NCI-H460 (cell line): ENCODE measurements around the gene ARHGAP19. TPM values are rescaled to one million over a fixed set of nuclear protein-coding genes. Genes with fewer than 3 reads are reported as not detected.

Experiments used
- DNase-seq: peaks from one replicate; pipeline ENCODE4 v3.0.0-alpha.2; 2016; ENCODE audit warnings: low read depth; ENCODE audit errors: extremely low read depth
- polyA plus RNA-seq: library from polyadenylated mRNA; depleted of rRNA; stranded (reverse); fragments of >200 nt; gene quantifications from 2 replicates; pipeline ENCODE4 v1.2.3, GENCODE V29; 2014; cell fraction: nucleus; rRNA removed
- total RNA-seq: library from RNA; depleted of rRNA; stranded (reverse); fragments of >200 nt; shearing (Covaris generic); gene quantifications from 2 replicates; pipeline ENCODE4 v1.2.3, GENCODE V29; 2014; rRNA removed

ARHGAP19 gene, protein sequence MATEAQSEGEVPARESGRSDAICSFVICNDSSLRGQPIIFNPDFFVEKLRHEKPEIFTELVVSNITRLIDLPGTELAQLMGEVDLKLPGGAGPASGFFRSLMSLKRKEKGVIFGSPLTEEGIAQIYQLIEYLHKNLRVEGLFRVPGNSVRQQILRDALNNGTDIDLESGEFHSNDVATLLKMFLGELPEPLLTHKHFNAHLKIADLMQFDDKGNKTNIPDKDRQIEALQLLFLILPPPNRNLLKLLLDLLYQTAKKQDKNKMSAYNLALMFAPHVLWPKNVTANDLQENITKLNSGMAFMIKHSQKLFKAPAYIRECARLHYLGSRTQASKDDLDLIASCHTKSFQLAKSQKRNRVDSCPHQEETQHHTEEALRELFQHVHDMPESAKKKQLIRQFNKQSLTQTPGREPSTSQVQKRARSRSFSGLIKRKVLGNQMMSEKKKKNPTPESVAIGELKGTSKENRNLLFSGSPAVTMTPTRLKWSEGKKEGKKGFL
- total RNA-seq, result 20.6 and 20.7 TPM in 2 replicates
- polyA plus RNA-seq, result 15.0 and 37.5 TPM in 2 replicates

DNA sequence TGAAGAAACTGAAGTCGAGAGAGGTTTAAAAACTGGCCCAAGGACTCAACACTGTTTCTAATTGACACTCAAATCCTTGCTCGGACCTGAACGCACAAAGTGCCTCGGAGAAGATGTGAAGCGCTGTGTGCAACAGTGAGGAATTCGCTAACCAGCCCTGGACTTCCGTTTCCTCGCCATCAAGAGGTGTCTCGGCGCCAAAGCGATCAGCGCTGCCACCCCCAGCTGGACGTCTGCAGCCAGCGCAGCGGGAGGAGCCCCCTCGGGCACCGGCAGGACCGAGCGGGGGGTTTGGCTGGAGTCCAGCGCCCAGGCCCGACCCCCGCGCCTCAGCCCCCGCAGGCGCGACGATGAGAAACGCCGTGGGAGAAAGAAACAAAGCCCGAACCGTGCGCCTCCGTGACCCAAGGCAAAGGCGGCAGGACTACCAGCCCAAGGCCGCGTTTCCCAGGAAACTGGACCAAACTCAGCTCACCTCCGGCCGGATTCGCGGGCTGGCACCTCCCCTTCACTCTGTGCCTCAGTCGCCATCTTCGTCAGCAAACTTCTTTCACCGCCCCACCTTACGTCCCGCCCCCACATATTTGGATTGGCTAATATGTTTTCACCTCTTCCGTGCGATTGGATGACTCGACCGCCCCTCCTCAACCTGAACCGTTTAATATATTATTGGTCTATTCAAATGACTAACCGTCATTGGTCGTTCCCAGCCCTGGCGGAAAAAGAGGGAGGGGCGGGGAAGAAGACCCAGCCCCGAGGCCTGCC, at the start of gene ARHGAP19:
ARHGAP19 (minus strand) TSS at position 541 of the 765 bp plus-strand sequence; CDS start at position 531, 10 bp downstream.
- peak; percentile 99 for DNase-seq

DNA sequence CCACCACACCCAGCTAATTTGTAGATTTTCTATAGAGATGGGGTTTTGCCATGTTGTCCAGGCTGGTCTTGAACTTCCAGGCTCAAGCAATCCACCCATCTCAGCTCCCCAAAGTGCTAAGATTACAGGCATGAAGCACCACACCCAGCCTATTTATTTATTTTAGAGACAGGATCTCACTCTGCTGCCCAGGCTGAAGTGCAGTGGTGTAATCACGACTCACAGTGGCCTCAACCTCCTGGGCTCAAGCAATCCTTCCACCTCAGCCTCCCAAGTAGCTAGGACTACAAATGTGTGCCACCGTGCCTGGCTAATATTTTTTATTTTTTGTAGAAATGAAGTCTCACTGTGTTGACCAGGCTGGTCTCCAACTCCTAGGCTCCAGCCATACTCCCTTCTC, 49.0 kb upstream of the ARHGAP19 start:
- no peak for DNase-seq

DNA sequence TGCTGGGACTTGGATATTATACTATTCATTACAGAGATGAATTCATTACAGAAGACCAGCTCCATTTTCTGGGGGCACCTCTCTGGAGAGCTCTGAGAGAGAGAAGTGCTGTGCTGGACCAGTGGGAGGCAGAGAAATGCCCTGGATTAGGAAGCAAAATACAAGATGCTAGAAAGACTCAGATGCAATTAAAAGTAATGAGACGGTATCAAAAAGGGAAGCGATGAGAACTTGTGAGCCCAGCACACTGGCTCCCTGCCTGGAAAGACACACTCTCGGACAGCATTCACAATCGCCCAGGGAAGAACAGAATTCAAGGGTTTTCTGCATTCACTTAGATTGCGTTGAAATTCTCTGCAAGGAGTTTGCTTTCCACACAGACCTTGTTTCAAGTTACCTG, 45.6 kb upstream of the ARHGAP19 start:
- no peak for DNase-seq

GRCh38 chr10:97336942-97337831, 44.8 kb upstream of the ARHGAP19 start:
- no peak for DNase-seq

- no peak for DNase-seq
Measured at GRCh38 chr10:97336446-97336845, 44.0 kb upstream of the ARHGAP19 start.

DNA sequence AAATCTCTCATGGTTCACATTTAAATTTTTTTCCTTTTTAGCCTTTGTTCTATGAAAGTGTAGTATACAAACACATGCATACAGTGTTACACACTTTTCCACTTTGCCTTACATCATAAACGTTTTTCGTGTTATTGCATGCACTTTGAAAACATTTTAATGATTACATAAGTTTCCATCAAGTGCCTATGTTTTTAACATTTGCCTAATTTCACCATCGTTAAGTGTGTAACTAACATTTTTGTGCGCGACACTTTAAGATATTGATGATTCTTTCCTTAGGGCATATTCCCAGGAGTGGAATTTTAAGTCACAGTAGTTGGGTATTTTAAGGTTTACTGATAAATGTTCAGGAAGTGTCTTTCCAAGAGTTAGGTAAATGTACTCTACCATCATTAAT, 43.6 kb upstream of the ARHGAP19 start:
- no peak for DNase-seq

DNA sequence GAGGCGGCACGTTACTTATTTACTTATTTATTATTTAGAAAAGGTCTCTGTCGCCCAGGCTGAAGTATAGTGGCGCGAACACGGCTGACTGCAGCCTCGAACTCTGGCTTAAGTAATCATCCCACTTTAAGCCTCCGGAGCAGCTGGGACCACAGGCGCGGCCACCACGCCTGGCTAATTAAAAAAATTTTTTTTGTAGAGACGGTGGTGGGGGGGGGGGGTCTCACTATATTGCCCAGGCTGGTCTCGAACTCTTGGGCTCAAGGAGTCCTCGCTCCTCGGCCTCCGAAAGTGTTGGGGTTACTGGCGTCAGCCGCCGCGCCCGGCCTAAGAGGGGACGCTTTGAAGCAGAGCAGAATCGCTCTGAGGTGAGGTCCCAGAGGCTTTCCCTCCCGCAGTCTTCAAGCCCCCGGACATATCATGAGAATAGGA, 42.8 kb upstream of the ARHGAP19 start:
- no peak for DNase-seq

DNA sequence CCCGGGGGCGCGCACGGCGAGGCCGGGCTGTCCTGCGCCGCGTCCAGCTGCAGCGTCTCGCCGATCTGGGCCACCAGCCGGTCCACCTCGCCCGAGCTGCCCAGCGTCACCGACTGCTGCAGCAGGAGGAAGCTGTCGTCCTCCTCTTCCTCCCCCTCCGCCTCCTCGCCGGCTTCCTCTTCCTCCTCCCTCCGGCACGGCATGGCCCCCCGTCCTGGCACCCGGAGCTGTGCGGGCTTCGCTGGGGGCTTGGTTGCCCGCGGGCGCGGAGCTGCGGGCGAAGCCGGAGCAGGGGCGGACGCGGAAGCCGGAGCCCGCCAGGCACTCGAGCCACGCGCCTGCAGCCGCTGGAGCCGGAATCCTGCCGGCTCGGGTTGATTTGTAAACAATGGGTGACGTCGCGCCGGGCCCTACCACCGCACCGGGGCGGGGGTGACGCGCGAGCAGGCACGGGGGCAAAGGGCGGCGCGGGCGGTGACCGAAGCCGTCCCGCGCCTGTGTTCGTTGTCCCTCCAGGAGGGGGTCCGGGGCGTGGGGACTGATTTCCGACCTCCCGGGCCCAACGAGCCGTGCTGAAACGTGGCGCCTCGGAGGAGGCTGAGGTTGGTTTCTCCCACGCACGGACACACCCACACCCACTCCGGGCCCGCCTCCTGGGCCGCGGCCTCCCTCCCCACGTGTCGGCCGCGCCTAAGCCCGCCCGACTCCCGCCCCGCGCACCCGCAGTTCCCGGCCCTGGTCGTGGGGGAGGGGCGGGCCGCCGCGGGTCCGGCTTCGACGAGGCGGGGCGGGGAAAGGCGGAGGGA, 42.1 kb upstream of the ARHGAP19 start, which contains the start of gene FRAT2:
FRAT2 (minus strand) TSS at position 360 of the 806 bp plus-strand sequence; CDS start at position 203, 157 bp downstream.
- peak; percentile 82 for DNase-seq

- DNase-seq, result no peak
Measured at GRCh38 chr10:97333601-97334369, 41.3 kb upstream of the ARHGAP19 start.

DNA sequence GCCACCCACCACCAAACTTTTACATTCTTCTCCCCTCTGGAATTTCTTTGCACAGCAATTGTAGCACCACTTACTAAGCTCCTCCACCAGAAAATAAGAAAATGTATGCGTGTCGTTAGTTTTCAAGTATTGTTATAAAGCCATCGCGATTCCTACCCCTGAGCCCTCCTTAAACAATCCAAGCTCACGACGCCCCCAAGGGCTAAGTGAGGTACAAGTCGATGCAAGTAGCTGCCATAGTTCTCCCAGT, 40.8 kb upstream of the ARHGAP19 start:
- no peak for DNase-seq

- DNase-seq, result peak; percentile 70
Measured at GRCh38 chr10:97332591-97333350, 40.3 kb upstream of the ARHGAP19 start.

DNA sequence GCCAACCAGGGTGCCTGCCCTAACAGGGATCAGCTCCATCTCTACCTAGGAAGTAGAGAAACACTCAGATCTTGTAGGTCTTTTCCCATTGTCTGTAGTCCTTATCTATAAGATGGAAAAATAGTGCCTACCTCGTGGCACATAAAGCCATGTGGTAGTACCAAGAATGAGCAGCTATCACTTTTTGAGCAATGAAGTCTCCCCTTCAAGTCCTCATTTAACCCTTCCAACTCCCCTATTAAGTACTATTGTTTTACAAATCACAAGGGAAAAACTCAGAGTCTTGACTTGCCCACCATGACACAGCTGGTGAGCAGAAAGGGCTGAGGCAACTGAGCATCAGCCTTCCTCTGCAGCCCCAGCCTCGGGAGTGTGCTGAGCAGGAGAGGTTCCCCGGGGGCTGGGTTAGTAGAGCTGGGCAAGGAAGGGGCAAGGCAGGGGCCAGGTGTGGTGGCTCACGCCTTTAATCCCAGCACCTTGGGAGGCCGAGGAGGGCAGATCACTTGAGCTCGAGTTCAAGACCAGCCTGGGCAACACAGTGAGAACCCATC, 38.8 kb upstream of the ARHGAP19 start:
- DNase-seq, result no peak

DNA sequence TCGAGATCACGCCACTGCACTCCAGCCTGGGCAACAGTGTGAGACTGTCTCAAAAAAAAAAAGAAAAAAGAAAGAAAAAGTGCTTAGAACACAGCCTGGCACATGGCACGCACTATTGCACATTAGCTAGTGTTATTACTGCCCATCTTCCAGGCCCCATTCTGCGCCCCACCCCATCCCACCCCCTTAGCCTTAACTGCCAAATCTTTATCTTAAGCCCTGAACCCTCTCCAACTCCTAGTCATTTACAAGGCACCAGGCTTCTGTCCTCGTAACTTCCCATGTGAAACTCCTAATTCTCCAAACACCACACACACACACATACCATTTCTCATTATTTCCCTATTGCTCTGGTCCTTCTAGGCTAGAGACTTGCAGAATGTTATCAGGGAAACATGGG, 37.3 kb upstream of the ARHGAP19 start:
- DNase-seq, result no peak

- DNase-seq, result no peak
Measured at GRCh38 chr10:97328646-97329453, 36.4 kb upstream of the ARHGAP19 start.

DNA sequence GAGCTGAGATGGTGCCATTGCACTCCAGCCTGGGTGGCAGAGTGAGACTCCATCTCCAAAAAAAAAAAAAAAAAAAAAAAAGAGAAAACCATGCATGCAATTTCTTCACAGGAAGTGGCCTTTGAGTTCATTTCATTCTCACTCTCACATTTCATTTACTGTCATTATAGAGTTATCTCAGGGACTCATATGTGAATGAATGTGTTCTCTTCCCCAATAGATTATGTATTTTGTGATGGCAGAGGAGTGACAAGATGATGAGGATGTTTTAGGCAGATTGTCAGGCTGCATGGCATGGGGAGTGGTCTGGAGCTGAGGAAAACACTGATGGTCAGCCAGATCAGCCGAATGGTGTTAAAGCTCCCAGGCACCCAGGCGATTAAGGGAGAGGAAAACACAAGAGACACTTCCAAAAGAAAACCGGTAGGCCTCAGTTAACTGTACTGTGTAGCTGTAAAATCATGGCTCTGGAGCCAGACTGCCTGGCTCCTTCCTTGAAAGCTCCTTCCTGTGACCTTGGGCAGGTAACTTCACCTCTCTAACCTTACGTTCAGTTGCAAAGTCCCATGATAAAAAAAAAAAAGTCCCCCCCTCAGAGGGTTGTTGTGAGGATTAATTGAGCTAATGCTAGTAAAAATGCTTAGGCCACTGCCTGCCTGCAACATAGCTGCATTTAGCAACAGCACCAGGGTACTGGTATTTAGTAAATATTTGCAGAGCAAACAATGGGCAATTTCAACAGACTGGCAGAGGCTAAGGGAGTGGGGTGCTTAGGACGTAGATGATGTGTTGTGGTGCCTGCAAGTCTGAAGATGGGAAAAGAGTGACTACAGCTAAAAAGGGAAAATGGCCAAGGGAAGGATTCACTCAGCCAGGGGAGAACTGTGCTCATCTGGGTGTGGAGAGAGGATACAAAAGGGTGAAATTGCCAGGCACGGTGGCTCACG, 35.2 kb upstream of the ARHGAP19 start:
- DNase-seq, result peak; percentile 46

DNA sequence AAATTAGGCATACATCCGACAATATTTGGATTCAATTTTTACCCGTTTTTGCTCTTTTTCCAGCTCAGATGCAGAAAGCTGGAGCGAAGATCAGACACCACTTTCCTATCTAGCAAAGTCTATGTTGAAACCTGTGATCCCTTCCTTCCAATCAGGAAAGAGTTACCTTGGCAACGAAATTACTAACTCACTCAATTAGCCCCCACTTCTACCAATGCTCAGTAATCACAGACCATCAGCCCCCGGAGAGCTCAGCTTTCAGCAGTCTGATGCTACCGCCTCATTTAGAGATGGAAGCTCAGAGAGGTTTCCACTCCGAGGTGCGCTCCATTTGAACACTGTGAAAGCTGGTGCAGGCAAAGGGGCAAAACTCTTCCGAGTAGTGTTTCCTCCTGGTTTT, 33.3 kb upstream of the ARHGAP19 start:
- DNase-seq, result no peak
